IPS-NIHi7 (cell line): Measurements from ENCODE around the gene SEZ6.
A peak's percentile ranks its signal among the peaks of the same experiment; 100 is the strongest.

Experiments
- DNase-seq: peaks from one replicate; pipeline ENCODE4 v3.0.0; 2012; ENCODE audit warnings: mixed read lengths; ENCODE audit errors: extremely low spot score

Gene SEZ6

DNA sequence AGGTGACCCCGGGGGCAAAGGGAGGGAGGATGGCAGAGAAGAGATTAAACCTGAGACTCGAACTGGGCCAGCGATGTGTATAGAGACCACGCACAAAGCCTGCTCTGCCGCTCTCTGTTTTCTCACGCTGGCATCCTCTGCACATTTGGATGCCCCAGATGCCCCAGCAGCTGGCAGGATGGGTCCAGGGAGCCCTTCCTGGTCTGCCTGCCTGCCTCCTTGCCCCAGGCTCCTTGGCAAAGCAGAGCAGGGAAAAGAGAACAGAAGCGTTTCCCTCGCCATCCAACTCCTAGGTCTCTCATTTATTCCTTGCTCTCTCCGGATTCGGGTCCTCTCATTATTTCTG, 31.9 kb upstream of the SEZ6 start:
- no peak for DNase-seq

DNA sequence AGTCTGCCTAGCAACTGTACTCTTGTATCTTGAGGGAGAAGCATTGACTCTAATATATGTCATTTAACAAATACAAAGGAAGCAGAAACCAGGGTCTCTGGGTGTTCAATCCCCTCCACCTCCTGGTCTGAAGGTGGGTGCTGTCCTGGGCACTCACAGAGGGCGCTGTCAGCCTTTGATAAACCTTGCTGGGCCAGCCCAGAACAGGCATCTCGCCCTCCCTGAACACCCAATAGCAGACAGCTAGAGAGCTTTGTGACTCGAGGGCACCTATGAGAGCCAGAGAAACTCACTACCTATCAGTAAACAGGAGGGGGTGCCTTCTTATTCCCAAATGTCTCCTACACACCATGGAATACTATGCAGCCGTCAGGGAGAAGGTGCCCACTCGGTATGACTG, 30.8 kb upstream of the SEZ6 start:
- DNase-seq: no peak

GRCh38 chr17:29034510-29034909, 28.7 kb upstream of the SEZ6 start:
- no peak for DNase-seq

- DNase-seq: no peak
These were observed 27.0 kb upstream of the SEZ6 start for GRCh38 chr17:29032857-29033197.

DNA sequence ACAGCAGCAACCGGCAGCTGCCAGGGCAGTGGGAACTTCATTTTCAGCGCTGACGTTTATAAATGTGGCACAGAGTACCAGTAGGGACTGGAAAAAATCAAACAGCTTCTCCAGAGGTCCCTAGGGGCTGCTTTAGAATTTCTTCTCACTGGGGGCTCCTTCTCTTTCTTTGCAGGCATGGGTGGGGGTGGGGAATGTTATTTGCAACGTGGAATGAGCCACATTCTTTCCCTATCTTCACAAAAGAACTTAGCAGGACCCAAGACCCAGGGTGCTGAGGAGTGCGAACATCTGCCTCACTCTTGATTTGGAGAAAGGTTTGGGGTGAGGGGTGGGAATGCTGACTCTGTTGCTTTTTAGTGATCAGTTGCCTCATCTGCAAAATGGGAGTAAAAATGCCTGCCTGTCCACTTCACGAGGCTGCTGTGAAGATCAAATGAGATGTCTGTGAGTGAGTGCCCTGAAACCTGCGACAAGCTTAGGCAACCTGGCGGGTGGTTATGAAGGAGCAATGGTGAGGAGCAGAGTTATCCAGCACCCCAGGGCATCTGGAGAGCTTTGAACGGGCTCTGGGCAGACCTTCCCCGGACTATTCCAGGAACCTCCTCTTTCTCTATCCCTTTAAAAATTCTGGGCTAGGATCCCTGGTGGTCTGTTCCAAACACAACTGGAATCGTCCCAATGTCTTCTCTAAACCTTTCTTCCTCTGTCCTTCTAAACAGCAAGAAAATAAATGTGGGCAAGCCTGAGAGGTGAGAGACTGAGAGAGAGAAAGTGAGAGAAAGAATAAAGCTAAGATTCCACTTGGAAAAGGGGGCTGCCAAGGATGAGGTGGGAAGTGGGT, 26.4 kb upstream of the SEZ6 start:
- no peak for DNase-seq

GRCh38 chr17:29031488-29031887, 25.7 kb upstream of the SEZ6 start:
- DNase-seq: no peak

- DNase-seq: no peak
These were observed 18.6 kb upstream of the SEZ6 start for GRCh38 chr17:29024316-29024952.

GRCh38 chr17:29022074-29022473, 16.2 kb upstream of the SEZ6 start:
- DNase-seq: no peak

DNA sequence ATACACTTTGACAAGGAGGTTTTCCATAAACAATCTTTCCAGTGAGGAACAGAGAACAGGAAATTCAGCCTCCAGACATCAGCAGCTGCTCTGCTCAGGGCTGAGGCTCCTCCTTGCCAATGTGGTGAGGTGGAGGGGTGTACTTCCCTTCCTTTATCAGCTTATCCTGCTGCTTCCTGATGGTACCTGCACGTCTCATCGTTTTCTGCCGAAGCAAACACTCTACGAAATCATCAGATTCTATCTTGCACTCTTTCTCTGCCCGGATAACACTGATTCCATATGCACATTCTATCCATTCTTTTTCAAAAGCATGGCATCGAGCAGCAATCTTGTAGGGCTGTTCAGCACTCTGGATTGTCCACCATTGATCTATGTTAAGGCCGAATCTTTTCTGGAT, 15.4 kb upstream of the SEZ6 start:
- no peak for DNase-seq

DNA sequence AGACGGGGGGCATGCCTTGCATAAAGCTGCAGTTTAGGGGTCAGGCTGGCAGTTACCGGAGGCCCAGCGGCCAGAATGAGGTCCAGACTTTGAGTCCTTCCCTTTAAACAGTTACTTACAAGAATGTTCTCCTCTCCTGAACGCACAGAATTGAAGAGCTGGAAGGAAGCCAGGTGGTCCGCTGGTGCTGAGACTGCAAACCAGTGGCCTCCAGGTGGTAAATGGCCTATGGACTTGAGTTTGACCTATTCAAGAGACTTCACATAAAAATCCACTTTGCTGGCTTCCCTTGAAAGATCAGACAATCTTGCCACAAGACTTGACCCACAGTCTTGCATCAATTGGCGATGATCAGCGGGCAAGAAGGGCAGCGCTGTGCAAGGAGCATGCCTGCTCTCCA, 14.7 kb upstream of the SEZ6 start:
- no peak for DNase-seq

DNA sequence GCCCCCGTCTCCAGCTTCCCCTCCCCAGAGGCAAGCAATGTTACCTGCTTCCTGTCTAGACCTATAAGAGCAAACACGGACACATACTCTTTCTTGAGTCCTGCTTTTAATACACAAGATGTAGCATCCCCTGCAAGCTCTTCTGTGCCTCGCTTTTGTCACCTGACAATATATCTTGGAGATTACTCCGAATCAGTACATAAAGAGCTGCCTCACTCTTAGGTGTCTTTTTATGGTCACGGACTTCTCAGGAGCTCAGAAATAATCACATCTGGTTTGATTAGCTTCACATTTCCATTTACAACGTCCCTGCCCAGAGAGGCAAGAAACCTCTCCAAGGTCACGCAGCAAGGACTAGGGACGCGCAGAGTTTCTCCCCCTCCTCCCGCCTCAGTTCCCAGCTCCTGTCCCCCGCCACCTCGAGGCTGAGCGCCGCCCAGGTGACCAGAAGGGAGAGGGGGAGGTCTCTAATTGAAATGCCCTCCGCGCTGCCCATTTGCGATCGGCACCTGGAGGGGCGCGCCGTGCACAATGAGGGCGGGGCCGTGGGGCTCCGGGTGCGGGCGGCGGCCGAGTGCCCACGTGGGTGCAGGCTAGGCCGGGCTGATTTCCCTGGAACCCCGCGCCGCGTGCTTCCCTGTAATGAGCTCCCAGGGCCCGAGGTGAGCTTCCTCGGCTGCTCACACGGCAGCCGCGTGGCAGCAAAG, 13.8 kb upstream of the SEZ6 start:
- peak; percentile 55 for DNase-seq

DNA sequence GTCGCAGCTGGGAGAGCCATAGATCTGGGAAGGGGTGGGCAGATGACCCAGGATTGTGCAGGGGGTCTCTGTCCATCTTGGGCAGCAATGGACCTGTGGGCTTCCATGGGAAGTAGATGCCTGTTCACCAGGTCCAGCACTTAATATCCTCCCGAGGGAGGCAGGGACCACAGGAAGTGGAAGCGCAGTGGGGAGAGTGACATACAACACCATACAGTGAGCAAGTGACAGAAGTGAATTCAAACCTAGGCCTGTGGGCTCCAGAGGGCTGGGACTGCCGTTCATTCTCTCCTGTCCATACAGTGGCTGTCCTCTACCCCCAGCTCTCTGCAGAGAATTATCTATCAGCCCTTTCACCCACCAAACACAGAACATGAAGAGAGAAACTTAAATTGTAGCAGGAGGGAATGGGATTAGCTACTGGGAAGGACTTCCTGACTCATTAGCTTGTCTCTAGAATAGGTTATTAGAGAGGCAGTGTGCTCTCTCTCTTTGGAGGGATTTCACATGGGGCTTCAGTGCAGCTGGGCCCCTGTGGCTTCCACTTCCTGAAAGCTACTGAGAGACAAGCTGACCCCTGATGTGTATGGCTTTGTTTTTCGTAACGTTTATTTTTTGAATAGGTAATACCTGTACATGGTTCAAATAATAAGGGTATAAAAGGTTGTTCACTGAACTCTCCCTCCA, 13.1 kb upstream of the SEZ6 start:
- DNase-seq: no peak

DNA sequence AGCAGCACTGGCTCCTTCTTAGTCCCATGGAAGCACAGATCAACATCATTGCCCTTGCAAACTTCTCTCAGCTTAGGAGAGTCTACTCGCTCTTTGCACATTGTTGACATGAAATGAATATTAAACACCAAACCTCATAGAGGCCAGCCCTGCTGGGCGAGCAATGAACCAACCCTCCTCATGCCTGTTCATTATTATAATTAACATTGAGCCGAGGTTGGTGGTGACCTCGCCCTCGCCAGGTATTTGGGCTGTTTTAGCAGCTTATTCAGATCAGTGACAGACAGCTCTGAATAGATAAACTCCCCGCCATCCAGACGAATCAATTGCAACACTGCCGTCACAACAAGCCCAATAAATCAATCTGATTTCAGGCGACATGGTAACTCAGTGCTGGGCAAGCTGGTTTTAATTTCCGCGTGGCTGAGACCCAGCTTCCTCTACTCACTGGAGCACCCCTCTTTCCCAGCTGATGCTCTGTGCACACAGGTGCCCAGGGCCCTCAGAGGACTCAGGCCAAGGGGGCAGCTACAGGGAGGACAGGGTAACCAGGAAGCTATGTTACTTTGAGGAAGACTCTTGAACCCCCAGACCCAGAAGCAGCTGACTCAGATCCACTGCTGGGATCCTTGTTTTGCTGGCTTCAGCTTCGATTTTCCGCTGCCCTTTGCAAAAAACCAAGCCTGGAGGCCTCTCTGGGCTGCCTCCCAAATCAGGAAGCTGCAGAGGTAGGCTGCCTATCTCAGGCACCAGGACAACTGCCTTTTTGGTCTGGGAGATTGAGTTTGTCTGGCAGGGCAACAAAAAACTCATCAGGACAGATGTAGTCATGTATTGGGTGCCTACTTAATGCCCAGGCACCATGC, 10.7 kb upstream of the SEZ6 start:
- DNase-seq: no peak

DNA sequence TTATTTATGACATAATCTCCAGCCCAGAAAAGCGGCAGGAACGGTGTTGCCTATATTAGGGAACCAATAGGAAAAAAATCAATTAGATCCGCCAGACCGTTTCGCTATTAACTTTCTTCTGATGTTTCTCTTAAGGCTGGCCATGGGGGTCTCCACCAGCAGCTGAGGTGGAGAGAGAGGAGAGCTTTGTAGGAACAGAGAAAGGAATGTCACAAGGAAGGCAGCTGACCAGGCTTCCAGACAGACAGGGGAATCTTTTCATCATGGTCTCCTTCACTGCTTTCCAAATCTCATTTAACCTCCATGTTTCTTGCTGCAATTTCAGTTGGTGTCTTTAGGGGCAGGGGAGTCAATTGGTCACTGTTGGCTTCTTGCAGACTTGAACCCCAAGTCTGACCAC, 8.9 kb upstream of the SEZ6 start:
- DNase-seq: no peak

- no peak for DNase-seq
These were observed 6.7 kb upstream of the SEZ6 start for GRCh38 chr17:29012535-29012934.

DNA sequence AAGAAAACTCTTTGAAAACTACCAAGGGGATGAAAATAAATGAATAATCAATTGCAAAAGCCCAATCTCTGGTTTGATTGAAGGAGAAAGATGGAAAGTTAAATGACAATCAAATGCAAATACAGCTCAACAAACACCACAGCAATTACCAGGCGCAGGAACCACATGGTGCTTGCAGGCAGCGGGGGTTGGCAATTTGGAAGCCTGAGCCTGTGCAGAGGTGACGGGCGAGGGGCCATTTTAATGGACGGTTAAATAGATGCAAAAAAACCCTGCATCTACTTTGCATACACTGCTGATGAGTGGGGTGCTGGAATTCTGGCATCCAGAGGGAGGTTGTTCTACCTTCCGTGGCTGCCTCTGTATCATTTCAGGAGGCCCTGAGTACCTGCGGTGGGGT, 4.8 kb upstream of the SEZ6 start:
- DNase-seq: no peak

GRCh38 chr17:29010129-29010528, 4.3 kb upstream of the SEZ6 start:
- no peak for DNase-seq

- DNase-seq: no peak
These were observed 2.8 kb upstream of the SEZ6 start for GRCh38 chr17:29008591-29008990.

DNA sequence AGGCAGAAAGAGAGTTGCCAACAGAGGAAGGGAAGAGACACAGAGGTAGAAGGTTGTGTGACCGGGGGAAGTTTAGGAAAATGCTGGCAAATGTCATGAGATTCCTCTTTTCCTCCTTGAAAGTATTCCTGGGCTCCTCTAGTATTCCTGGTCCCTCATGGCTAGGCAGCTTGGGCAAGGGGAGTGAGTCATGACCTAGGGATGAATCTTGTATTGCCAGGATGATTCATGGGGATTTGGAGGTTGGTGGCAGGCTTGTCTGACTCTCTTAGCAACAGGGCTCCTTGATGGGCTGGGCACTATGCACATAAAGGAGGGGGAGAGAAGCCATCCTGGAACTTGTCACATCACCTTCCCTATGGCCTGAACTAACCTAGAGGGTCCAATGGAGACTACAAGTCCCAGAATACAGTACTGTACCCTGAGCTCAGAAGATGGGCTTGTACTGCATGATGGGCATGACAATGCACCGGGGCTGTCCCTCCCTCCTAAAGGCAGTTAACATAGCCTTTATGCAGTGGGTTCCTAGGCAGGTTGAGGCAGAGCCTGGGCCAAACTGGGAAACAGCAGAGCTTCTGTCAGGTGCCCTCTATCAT, 2.1 kb upstream of the SEZ6 start:
- DNase-seq: no peak

DNA sequence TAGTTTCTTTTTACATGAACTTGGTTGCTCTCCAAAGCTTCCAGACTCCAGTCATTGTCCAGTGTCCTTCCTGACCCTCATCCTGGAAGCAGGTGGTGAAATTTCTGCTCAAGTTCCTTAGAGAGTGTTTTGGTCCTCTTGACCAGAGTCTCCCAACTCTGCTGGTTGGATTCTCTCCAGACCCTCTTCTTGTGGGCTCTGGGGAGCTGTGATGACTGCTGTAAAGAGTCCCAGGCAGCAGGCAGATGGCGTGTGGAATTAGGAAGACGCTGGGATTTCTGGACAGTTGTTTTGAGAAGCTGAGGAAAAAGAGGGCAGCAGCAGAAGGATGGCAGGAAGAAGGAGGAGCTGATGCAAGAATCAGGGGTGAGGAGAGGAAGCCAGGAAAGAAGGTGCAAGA, 1.6 kb upstream of the SEZ6 start:
- no peak for DNase-seq

DNA sequence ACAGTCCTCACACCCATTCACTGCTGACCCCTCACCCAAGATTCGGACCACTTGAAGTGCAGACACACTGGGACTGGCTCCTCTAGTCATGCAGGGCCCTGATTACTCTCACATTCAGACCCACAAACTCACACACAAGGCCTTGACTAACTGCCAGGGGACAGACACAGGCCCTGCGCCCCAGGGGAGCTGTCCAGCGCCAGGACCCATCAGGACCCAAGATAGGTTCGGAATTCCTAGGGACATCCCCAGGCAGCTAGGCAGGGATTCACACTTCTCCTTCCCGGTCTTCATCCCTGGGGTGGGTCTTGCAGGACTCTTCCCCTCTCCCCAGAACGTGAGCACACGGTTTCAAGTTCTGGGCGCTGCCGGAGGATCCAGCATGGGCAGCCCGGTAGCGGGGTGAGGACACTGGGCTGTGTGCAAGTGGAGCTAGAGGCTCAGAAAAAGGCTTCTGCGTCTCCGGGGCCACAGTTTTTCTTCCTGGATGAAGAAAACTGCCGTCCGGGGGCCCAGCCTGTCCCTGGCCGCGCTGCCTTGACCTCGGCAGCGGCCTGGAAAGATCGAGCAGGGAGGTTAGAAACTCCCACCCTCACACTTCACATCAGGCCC, 1.6 kb downstream of the SEZ6 start:
- DNase-seq: no peak
